CD14-positive monocyte (primary cell): ENCODE measurements around the gene TEKTIP1. TPM values are rescaled to one million over a fixed set of nuclear protein-coding genes. Genes with fewer than 3 reads are reported as not detected.

ENCODE experiments used
- DNase-seq, 3 donors: peaks; one replicate each; pipeline ENCODE4 v3.0.0-alpha.2; 2011 to 2022
- H2AFZ ChIP-seq: 2 replicates; pipeline ENCODE4 v1.6.0; 2012; ENCODE audit warnings: mild to moderate bottlenecking, low read depth, low read length, inconsistent platforms; ENCODE audit not compliant: insufficient read depth, poor library complexity, severe bottlenecking
- H3K27ac ChIP-seq, 2 donors: 1 replicate in 1 of 2; 2 replicates in 1 of 2; pipeline ENCODE4 v1.5.1; 2012 to 2013; ENCODE audit warnings: low read length in 2 of 2, control low read depth in 1 of 2, inconsistent platforms in 1 of 2, low read depth in 1 of 2, mild to moderate bottlenecking in 1 of 2
- H3K27me3 ChIP-seq, 2 donors: one replicate each; pipeline versions ENCODE4 v1.6.0 to v1.6.1; 2011 to 2013; ENCODE audit warnings: low read length in 2 of 2; ENCODE audit not compliant: control insufficient read depth in 2 of 2, insufficient read depth in 2 of 2
- H3K36me3 ChIP-seq, 2 donors: replicated peaks in 1 of 2; 1 replicate in 1 of 2; 2 replicates in 1 of 2; pipeline versions ENCODE4 v1.5.1 to v1.6.1; 2012 to 2013; ENCODE audit warnings: low read length in 2 of 2, control low read depth in 1 of 2, inconsistent platforms in 1 of 2, mild to moderate bottlenecking in 1 of 2; ENCODE audit not compliant: insufficient read depth in 2 of 2, control insufficient read depth in 1 of 2
- H3K4me1 ChIP-seq, 2 donors: 1 replicate in 1 of 2; 2 replicates in 1 of 2; pipeline versions ENCODE4 v1.5.1 to v1.6.1; 2012 to 2013; ENCODE audit warnings: low read length in 2 of 2, control low read depth in 1 of 2, inconsistent platforms in 1 of 2, mild to moderate bottlenecking in 1 of 2, moderate library complexity in 1 of 2; ENCODE audit not compliant: insufficient read depth in 2 of 2, control insufficient read depth in 1 of 2
- H3K4me2 ChIP-seq: replicated peaks from 2 replicates; pipeline ENCODE3; 2012; ENCODE audit warnings: low read length, moderate library complexity, mild to moderate bottlenecking; ENCODE audit not compliant: poor library complexity, severe bottlenecking; ENCODE audit errors: extremely low read depth
- H3K4me3 ChIP-seq, 3 experiments: fragments of 200-600 bp in 1 of 3; sonication (generic) in 1 of 3; replicated peaks in 1 of 3; 1 replicate in 2 of 3; 2 replicates in 1 of 3; pipeline ENCODE4 v1.5.1; 2011 to 2013; ENCODE audit warnings: low read length in 3 of 3, mild to moderate bottlenecking in 3 of 3, control low read depth in 2 of 3, low read depth in 2 of 3, inconsistent platforms in 1 of 3, moderate library complexity in 1 of 3
- H3K79me2 ChIP-seq: 2 replicates; pipeline ENCODE4 v1.6.0; 2012; ENCODE audit warnings: mild to moderate bottlenecking, control low read depth, inconsistent platforms, low read length, moderate library complexity; ENCODE audit not compliant: insufficient read depth
- H3K9ac ChIP-seq: 2 replicates; pipeline ENCODE4 v1.6.0; 2017; ENCODE audit warnings: low read length, mild to moderate bottlenecking; ENCODE audit not compliant: insufficient read depth, poor library complexity, severe bottlenecking
- H3K9me3 ChIP-seq, 2 donors: replicated peaks in 1 of 2; 1 replicate in 1 of 2; 2 replicates in 1 of 2; pipeline versions ENCODE4 v1.5.1 to v1.6.1; 2012 to 2013; ENCODE audit warnings: low read length in 2 of 2, control low read depth in 1 of 2; ENCODE audit not compliant: control insufficient read depth in 1 of 2, insufficient read depth in 1 of 2
- H4K20me1 ChIP-seq: 2 replicates; pipeline ENCODE4 v1.6.0; 2012; ENCODE audit warnings: mild to moderate bottlenecking, low read length, control low read depth, moderate library complexity; ENCODE audit not compliant: insufficient read depth
- H3K27ac Mint-ChIP-seq, 7 donors: one replicate each; pipeline ENCODE4 v1.8.0; 2020; ENCODE audit warnings: mild to moderate bottlenecking in 7 of 7, mixed read lengths in 7 of 7, moderate library complexity in 6 of 7, inconsistent platforms in 2 of 7
- H3K27me3 Mint-ChIP-seq, 3 donors: one replicate each; pipeline ENCODE4 v1.8.0; 2021 to 2022; ENCODE audit warnings: low read depth in 3 of 3, mild to moderate bottlenecking in 3 of 3, mixed read lengths in 3 of 3, moderate library complexity in 3 of 3, inconsistent platforms in 1 of 3
- H3K36me3 Mint-ChIP-seq, 2 donors: one replicate each; pipeline ENCODE4 v1.8.0; 2020; ENCODE audit warnings: mixed read lengths in 2 of 2, inconsistent platforms in 1 of 2, mild to moderate bottlenecking in 1 of 2
- H3K4me1 Mint-ChIP-seq: one replicate; pipeline ENCODE4 v1.8.0; 2020; ENCODE audit warnings: mild to moderate bottlenecking, mixed read lengths
- H3K4me3 Mint-ChIP-seq, 2 donors: one replicate each; pipeline ENCODE4 v1.8.0; 2020; ENCODE audit warnings: mild to moderate bottlenecking in 2 of 2, mixed read lengths in 2 of 2, moderate library complexity in 1 of 2
- H3K9me3 Mint-ChIP-seq, 7 donors: one replicate each; pipeline ENCODE4 v1.8.0; 2020 to 2022; ENCODE audit warnings: mixed read lengths in 7 of 7, mild to moderate bottlenecking in 6 of 7, moderate library complexity in 6 of 7, inconsistent platforms in 2 of 7
- CTCF ChIP-seq: fragments of 200-600 bp; IDR thresholded peaks from one replicate; pipeline ENCODE4 v1.8.0; 2022; ENCODE audit warnings: antibody characterized with exemption, mild to moderate bottlenecking
- WGBS: methylation state at CpG from one replicate; pipeline ENCODE4 v1.1.5; 2013; ENCODE audit warnings: missing lambda C conversion rate; ENCODE audit not compliant: insufficient coverage; 5-methylcytosine and 5-hydroxymethylcytosine counted together
- intact Hi-C, 2 donors: fragments of 100-400 bp; cut with micrococcal nuclease; formaldehyde crosslinking; loops; one replicate each; pipeline versions ENCODE4 v1.15.0 to v1.15.1; 2023
- polyA plus RNA-seq, 3 donors: library from polyadenylated mRNA; depleted of rRNA in 1 of 3; unstranded in 2 of 3; stranded (reverse) in 1 of 3; fragments of 300-500 nt in 2 of 3; fragments of >200 nt in 1 of 3; fragmentation: Illumina TruSeq in 2 of 3; gene quantifications; 1 replicate in 2 of 3; 2 replicates in 1 of 3; pipeline ENCODE4 v1.2.3, GENCODE V29; 2012 to 2021

Gene TEKTIP1
- polyA plus RNA-seq, 3 donors: 1.8 TPM; not detected in 2

GRCh38 chr19:3520166-3521103 is 18.5 kb upstream of the TEKTIP1 start:
- peaks cover 51 to 77% of the 10 kb centered on the region in 2 donors for H3K36me3 ChIP-seq
- H3K27me3 Mint-ChIP-seq: no peaks in the 10 kb centered on the region
- no peak overlapping the region for H3K9ac ChIP-seq
- no peak overlapping the region for H2AFZ ChIP-seq
- WGBS: 92% methylated on average over 36 of the region's 37 CpGs
- no peak overlapping the region for H3K4me3 ChIP-seq
- peaks cover 0 to 2% (median 0%) of the 10 kb centered on the region in 7 donors for H3K9me3 Mint-ChIP-seq
- peaks cover 94% of the 10 kb centered on the region for H4K20me1 ChIP-seq
- no peak for DNase-seq
- no peaks in the 10 kb centered on the region for H3K4me1 Mint-ChIP-seq
- no peaks in the 10 kb centered on the region for H3K27me3 ChIP-seq
- no peaks in the 10 kb centered on the region for H3K4me1 ChIP-seq
- no peak for TF ChIP-seq CTCF
- H3K4me3 Mint-ChIP-seq: no peak overlapping the region
- intact Hi-C loops: no loop called here
- H3K27ac Mint-ChIP-seq: peak overlapping the region in 2 of 7 donors; percentile 15 to 61
- no peak overlapping the region for H3K4me2 ChIP-seq
- peaks cover 85% of the 10 kb centered on the region for H3K79me2 ChIP-seq
- H3K27ac ChIP-seq: no peak overlapping the region
- H3K36me3 Mint-ChIP-seq: peaks cover 31 to 69% of the 10 kb centered on the region in 2 donors
- H3K9me3 ChIP-seq: no peaks in the 10 kb centered on the region

GRCh38 chr19:3521104-3521445 is 17.9 kb upstream of the TEKTIP1 start:
- H3K27ac Mint-ChIP-seq: peak overlapping the region in 2 of 7 donors; percentile 15 to 61
- Histone ChIP-seq H3K9me3 (no peaks in the 10 kb centered on the region), H3K9ac (no peak overlapping the region), H4K20me1 (peaks cover 92% of the 10 kb centered on the region), H3K4me1 (no peaks in the 10 kb centered on the region), H3K79me2 (peaks cover 79% of the 10 kb centered on the region), H3K4me3 (no peak overlapping the region), H3K27ac (no peak overlapping the region), H3K4me2 (no peak overlapping the region), H2AFZ (no peak overlapping the region), H3K36me3 (peaks cover 56 to 78% of the 10 kb centered on the region in 2 donors), H3K27me3 (no peaks in the 10 kb centered on the region)
- peaks cover 0 to 2% (median 0%) of the 10 kb centered on the region in 7 donors for H3K9me3 Mint-ChIP-seq
- peaks cover 32 to 71% of the 10 kb centered on the region in 2 donors for H3K36me3 Mint-ChIP-seq
- H3K4me1 Mint-ChIP-seq: no peaks in the 10 kb centered on the region
- no peak for TF ChIP-seq CTCF
- 67% methylated on average over 1 of the region's 7 CpGs for WGBS
- no peak for DNase-seq
- intact Hi-C loops: no loop called here
- H3K27me3 Mint-ChIP-seq: no peaks in the 10 kb centered on the region
- H3K4me3 Mint-ChIP-seq: no peak overlapping the region
